GDM1 (cell line): ENCODE results near the gene ALS2CL.
"Not testable (repeated sequence)": the region's sequence is repeated elsewhere in the genome, so short reads cannot be mapped to it uniquely, and the experiment has no call there.

Source experiments
- DNase-seq: peaks from one replicate; lab custom pipeline; 2025; lab: John Stamatoyannopoulos, UW

The ALS2CL gene

DNA sequence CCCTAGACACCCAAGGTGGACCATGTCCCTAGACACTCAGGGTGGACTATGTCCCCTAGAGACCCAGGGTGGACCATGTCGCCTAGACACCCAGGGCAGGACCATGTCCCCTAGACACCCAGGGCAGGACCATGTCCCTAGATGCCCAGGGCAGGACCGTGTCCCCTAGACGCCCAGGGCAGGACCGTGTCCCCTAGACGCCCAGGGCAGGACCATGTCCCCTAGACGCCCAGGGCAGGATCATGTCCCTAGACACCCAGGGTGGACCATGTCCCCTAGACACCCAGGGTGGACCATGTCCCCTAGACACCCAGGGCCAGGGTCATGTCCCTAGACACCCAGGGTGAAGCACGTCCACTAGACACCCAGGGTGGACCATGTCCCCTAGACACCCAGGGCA, 10.9 kb upstream of the ALS2CL start:
- DNase-seq: not testable (repeated sequence)

DNA sequence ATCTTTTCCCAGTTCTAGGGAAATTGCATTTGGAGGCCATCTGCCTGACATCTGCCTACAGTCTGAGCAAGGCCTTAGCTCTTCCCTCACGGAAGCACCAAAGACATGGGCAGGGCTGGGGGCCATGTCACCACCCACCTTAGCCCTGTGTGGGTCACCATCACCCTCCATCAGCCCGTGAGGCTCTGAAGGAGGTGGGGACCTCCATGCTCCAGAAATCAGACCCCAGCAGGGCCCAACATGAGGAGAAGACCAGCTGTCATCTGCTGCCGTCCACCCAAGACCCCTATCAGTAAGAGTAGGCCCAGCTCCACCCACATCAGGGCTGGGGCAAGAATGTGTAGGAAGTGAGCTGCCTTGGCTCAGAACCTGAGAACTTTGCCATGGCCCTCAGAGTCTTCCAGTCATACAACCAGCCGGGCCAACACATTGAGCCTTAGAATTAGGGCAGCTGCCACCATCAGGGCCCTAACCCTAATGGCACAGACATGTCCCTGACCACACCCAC, 9.6 kb upstream of the ALS2CL start:
- DNase-seq: no peak

DNA sequence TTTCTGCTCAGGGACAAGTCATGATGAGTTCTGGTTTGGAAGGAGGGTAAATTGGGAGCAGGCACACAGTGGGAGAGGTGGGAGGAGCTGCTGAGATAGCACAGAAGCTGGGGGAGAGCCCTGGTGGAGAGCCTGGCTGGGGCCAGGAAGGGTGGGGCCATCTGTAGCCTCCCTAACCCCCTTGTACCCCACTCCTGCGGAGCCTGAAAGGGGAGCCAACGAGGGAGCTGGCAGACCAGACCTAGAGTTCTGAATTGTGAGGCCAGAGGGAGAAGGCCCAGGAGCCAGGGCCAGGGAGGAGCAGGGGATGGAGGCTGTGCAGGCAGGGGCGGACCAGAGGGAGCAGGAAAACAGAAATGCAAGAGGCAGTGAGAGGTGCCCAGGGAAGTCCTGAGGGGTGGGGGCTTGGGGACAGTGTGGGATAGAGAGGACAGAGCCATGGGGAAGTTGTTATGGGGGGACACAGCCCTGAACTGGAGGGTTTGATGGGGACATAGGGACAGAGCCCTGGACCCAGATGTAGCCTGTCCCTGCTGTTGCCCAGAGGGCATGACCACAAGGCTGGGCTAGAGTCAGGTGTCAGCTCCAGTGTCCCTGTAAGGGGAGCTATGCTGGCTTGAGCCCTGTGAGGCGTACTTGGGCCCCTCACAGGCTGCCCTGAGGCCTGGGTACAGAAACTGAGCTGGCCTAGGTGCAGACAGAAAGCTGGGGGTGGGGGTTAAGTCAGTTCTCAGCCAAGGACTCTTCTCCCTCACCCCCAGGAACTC, 8.9 kb upstream of the ALS2CL start:
- no peak for DNase-seq

DNA sequence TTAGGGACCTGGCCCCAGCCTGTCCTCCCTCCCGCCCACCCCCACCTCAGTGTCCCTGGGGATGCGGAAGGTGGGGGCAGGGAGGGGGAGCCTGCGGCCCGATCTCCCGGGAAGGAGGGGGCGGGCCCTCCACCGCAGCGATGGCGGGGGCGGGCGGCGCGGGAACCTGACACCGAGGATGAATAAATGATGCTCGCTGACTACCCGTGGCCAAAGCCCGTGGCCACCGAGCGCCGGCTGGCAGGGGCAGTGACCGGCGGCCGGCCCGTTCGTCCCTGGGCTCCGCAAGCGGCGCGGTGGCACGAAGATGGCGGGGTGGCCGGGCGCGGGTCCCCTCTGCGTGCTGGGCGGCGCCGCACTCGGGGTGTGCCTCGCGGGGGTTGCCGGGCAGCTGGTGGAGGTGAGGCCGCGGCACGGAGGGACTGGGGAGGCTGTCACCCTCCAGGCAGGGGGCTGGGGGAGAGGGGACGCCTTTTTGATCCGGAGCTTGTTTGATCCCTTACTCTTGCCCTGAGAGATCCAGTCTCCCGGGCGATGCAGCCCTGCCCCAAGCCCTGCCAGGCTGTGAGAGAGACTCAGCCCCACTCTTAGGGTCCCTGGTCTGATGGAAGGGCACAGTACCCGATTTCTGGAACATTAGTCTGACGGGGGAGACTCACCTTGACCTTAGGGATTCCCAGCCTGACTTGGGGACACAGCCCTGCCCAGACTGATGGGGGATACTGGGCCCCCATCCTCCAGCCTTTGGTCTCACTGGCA, 7.9 kb upstream of the ALS2CL start, which contains the start of gene TMIE:
Gene TMIE, plus strand, starts transcription at position 212 of the 759 bp plus-strand sequence. Its CDS starts 96 bp downstream, at position 308.
- no peak for DNase-seq

DNA sequence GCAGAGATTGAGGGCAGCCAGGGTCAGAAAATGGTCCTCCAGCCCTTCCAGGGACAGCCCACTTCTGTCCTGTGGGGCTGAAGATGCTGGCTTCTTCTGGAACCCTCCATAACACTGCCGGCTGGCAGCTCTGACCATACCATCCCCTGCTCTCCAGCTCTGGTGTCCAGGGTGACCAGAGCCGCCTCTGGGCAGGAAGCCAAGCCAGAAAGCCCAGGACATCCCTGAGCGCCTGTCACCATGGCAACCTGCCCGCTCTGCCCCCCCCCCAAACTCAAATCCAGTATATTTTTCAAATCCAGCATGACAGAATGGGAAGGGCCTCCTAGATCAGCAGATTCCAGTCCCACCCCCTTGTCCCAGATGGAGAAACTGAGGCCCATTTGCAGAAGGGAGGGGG, 7.3 kb upstream of the ALS2CL start:
- DNase-seq: no peak

DNA sequence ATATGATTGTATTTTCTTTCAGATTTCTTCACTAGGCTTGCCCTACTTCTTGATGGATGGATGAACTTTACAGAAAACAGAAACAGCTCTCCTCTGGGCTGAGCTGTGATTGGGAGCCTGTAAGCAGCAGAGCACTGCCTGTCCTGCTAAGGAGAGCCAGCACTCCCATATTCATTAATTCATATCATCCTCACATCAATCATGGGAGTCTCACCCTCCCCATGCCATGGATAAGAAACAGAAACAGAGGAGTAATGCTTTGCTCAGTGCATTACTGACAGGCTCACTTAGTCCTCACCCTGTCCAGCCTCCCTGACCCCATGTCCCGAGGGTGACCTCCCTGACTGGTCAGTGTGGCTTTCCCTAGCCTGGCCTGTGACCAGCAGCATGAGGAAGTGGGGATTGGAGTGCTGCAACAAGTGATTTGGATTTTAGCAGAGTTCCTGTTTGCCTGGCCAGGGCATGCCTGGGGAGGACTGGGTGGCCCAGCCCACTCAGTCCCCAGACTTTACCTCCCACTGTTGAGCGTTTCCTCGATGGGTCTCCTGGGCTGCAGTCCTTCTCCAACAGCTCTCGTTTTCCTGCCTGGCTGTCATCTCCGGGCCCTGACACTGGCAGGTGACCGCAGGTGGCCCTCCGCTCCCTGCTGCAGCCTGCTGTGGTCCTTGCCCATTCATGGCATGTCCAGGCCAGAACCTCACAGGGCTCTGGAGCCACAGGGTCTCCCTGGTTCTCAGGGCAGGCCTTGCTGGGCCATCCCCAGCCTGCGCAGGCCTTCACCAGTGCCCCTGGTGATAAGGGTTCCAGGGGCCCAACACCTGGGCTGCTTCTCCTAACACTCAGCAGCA, 6.4 kb upstream of the ALS2CL start:
- DNase-seq: no peak

DNA sequence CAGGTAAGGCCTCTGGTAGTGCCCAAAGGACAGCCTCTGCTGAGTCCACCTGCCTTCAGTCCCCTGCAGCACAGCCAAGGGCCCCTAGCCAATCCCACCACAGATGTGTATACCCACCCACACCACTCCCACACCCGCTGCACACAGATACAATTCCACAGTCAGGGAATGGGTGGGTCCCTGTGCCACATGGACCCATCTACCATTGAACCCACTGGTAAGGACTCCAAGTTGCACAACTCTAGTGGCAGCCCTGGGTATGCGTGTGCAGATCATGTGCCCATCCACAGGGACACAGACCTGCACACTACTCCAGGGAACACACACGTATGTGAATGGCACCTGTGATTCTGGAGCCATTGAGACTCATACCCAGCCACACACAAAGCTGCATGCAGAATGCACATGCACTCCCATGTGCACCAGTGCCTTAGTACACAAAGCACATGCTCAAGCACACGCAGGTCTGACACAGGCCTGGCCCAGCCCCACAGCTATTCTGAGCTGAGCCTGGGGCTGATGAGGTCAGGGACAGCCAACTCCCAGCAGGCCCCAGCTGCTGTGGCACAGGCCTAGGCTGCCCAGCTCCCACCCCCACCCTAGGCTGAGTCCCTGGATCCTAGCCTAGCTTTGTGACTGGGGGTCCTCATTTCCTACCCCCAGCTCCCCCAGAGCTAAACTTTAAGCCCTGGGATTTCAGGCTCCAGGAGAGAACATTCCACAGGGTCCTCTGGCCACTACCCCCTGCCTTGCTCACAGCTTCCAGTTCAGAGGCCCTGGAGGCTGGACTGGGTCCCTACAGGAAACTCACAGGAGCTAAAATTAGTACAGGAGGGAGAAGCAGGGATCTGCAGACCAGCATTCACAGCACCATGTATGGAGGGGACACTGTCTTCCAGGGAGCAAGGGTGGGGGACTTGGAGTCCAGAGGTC, 2.7 kb upstream of the ALS2CL start:
- no peak for DNase-seq

DNA sequence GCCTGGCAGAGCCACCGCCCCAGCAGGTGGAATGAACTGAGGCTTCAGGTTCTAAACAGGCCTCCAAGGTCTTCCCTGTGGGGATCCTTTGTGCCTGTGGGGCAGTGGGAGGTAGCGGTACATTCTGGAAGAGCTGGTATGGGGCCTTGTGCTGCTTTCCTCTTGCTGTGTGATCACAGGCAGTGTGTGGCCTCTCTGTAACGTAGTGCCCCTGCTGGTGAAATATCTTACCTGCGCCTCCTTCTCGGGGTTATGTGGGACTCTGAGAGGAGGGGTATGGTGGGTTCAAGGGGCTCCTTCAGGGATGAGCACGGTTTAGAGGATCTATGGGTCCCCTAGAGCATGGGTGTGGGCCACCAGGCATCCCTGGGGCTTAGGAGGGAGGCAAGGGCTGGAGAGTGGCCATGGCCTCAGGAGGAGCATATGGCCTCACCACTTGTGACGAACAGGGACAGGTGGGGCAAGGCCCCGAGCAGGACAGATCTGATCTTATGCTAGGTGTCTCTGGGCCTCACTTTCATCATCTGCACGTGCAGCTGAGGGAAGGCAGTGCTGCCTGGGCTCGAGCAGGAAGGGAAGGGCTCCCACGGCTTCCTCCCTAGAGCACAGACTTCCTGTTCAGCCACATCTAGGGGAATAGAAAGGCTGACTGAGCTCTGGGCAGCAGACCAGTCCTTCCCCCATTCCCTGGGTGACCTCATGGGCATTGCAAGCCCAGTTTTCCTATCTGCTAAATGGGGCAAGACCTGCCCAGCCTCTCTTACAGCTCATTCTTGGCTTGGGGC, 1.9 kb upstream of the ALS2CL start:
- DNase-seq: peak; percentile 82

DNA sequence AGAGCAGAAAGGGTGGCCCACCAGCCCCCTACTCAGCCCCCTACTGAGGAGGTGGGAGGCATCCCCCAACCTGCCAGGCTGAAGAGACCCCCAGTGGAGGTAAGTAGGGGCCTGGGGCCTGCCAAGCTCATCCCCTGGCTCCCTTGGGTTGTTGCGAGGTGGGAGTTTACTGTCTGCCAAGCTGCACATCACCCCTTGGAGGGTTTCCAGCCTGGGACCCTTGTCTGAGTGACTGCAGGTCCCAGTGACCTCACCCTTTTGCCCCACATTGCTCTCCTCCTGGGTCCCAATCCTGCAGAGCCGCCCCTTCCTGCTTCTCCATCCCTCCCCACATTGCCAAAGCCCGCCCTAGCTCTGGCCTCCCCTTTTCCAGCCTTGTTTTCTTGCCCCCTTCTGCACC, 1.0 kb upstream of the ALS2CL start:
- no peak for DNase-seq

DNA sequence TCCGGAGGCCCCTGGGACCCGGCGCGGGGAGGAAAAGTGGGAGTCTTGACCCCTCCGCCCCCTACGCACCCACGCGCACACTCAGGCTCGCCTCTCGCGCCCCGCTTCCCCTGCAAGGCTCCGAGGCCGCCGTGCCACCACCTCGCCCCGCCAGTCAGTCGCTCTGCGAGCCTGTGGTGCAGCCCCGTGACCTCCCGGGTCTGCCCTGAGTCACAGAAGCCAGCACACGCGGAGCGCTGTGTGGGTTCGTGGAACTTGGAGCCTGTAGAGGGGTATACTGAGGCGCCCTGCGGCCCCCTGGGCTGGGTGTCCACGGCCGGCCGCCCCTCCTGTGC, 380 bp upstream of the ALS2CL start:
- no peak for DNase-seq

DNA sequence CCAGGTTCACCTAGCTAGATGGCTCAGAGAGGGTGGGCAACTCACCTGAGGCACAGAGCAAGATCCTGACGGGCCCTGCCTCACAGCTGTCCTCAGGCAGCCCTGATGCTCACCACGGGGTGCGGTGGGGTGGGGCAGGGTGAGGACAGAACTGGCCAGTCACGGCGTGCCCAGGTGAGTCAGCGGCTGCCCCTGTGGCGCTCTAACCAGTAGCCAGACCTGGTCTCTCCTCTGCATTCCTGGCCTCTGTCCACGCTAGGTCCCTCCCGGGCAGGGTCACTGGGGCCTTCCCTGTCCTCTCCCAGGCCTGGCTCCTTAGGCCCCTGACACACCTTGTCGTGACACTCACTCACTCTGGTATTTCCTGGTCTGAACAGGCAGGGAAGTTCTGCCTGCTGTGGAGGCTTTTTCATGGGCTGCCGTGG, 901 bp downstream of the ALS2CL start:
- no peak for DNase-seq

DNA sequence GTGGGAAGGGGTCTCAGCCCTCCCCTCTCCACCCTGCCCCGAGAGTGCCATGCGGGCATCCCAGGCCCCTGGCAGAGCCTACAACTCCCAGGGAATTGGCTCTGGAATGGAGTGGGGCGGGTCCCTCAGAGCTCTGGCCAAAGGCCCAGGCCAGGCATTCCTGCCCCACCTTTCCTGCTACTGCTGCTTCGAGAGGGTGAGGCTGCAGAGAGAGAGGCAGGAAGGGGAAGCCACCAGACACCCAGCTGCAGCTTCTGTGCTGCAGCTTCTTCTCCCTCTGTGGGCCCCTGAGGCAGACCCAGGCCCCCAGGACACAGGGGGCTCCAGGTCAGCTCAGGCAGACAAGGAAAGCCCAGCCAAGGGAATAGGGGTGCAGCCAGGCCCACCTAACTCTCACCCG, 2.7 kb downstream of the ALS2CL start:
- peak; percentile 16 for DNase-seq

DNA sequence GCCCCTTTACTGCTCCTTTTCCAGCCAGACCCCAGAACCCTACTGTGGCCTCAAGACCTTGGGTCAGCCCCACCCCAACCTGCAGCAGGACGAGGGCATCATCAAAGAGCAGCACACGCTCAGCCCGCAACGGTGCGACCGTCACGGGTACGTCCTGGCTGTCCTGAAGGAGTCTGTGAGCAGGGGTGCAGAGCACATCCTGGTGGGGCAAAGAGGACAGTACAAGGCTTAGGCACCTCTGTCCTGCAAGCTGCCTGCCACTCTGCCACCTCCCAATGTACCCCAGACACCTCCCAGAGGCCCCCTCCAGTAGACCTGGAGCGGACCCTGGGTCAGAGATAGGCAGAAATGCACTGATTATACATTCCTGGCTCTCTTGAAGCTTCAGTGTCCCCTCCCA, 8.0 kb downstream of the ALS2CL start:
- no peak for DNase-seq

DNA sequence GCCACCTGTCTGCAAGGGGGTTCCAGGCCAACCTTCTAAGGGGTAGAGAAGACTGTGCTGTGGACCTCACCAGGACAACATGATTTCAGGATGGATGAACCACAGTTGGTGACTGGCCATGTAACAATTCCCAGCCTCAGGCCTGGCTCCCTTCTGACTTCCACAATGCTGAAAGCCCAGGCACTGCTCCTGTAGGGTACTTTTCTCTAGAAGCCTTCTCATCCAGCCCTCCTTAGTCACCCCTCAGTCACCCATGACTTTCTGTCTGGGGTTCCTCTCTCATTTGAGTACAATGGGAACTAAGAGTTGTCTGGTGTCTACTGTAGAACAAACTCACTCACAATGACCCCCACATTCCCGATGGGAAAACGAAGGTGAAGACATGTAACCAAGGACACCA, 8.6 kb downstream of the ALS2CL start:
- no peak for DNase-seq

DNA sequence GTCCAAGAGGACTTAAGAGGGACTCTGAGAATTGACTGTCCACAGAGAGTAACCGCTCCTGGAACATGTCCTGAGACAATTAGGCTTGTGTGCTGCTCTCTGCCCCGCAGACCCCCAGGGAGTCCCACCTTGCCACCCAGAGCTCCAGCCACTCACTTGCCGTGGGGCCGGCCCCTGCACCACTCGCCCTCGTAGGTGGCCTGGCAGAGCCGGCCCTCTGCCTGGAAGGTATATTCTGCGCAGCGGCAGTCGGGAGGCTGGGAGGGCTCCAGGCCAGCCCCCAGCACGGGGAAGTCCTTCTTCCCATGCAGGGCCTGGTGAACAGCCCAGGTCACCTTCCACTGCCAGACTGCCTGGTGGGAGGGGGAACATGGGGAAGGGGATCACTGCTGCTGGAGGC, 10.5 kb downstream of the ALS2CL start:
- no peak for DNase-seq

DNA sequence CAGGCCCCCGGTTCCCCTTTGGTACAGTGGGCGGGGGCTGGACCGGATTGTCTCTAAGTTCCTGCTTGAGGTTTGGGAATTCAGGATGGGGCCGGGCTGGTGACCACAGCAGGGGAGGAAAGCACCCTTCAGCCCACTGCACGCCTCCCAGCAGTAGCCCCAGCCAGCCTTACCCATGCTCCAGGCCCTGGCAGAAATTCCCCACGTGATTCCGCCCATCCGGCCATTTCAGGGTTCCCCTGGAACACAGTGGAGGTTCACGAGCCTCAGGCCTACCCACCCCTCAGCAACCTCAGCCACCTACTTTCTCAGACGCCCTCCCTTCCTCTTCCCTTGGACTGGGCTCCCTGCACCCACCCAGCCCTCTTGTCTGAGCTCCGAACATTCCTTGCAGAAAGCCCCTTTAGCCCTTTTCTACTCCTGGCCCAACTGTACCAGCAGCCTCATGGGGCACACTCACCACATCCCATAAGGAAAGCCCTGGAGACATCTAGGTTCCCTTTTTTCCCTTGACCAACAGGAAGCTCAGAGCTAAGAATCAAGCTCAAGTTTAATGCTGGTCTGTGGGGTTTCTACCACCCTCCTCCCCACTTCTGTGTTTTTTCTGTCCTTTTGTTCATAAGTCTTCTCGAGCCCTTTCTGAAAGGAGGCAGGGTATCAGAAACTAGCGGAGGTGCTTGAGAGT, 11.5 kb downstream of the ALS2CL start:
- no peak for DNase-seq

DNA sequence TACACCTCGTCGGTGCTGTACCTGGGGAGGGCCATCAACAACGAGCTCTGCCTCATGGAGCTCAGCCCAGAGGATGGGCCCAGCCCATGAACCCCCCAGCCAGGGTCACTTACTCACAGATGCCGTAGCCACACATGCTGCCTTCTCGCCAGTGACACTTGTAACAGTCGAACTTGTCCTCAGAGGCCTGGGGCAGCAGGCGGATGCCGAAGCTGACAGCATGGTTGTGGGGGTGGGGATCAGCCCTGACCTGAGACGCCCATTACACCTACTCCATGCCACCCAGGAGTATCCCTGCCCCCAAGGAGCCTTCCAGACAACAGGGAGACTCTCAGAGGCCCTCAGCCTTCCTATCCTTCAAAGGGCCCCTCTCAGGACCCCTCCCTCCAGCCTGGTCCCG, 12.1 kb downstream of the ALS2CL start:
- DNase-seq: no peak

DNA sequence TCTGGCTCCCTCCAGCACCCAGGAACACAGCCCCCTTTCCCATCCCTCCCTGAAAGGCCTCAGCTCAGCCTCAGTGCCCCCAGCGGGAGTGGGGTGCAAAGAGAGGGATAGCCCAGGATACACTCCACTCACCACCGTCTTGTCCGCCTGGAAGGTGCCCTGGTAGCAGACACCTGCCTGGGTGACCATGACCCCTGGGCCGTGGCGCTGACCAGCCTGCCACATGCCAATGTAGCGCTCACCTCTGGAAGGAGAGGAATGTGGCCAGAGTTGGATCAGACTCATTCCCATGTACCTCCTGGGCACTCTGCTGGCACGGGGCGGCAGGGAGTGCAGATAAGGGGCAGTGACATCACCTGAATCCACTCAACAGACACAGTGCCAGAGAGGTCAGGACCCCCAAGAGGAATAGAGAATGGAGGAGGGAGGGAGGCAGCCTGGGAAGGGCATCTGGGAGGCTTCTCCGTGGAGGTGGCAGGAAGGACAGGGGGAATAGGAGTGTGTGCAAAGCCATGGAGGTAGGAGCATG, 13.1 kb downstream of the ALS2CL start:
- no peak for DNase-seq

DNA sequence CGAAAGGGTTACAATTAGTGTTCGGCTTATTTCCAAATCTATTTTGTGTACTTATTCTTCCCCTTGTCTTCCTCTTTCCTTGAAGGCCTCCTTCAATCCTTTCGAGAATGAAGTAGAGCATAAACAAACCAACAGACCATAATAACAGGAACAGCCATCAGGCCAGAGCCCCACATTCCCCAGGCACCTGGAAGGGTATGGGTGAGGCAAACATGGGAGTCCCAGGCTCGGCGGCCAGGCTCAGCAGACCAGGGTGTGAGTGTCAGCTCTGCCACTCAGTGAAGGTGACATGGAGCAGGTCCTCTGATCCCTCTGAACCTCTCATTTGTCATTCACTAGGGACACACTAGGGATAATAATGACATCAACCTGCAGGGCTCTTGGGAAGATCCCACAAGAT, 13.8 kb downstream of the ALS2CL start:
- no peak for DNase-seq

DNA sequence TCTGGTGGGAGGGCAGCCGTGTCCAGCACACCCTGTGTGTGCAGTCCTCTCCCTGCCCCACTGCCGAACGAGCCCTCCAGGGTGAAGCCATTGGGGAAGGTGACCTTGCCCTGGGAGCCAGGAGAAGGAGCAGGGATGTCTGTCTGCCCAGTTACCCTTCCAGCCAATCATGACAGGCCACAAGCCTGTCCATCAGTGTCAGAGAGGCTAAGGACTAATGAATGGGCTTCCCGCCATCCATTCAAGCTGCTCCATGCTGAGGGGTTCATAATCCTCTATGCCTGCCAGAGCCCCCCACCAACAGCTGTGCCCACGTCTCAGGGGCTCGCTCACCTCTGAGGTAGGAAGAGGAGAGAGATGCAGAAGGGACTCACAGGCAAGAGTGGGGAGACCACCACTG, 15.2 kb downstream of the ALS2CL start:
- no peak for DNase-seq
